ENCODE results near the gene TMEM144. TPM values are rescaled to one million over a fixed set of nuclear protein-coding genes. Genes with fewer than 3 reads are reported as not detected.
"Not testable (repeated sequence)": the region's sequence is repeated elsewhere in the genome, so short reads cannot be mapped to it uniquely, and the experiment has no call there.

Gene TMEM144
- total RNA-seq, 2 donors from 2014 or later, result 0.22 TPM; not detected in 1

- H3K27ac Mint-ChIP-seq; H3K27me3 Mint-ChIP-seq (ENCODE audit: low read depth); H3K9me3 Mint-ChIP-seq: not testable (repeated sequence)
Measured at GRCh38 chr4:158227880-158228279, 17.6 kb downstream of the TMEM144 start.

GRCh38 chr4:158228399-158228798 lies 18.1 kb downstream of the TMEM144 start:
- not testable (repeated sequence) for H3K27ac Mint-ChIP-seq; H3K4me3 Mint-ChIP-seq; H3K4me1 Mint-ChIP-seq (ENCODE audit: low read depth); H3K36me3 Mint-ChIP-seq (ENCODE audit: insufficient read depth in 2 of 2); H3K9me3 Mint-ChIP-seq; H3K27me3 Mint-ChIP-seq (ENCODE audit: low read depth); ATAC-seq (replicated peaks in 1 of 2); DNase-seq

More at GRCh38 chr4:158227880-158228279, 17.6 kb downstream of the TMEM144 start:
- H3K4me1 Mint-ChIP-seq (ENCODE audit: low read depth); DNase-seq; H3K36me3 Mint-ChIP-seq (ENCODE audit: insufficient read depth in 2 of 2); H3K4me3 Mint-ChIP-seq; ATAC-seq (replicated peaks in 1 of 2): not testable (repeated sequence)

GRCh38 chr4:158229768-158230167 lies 19.5 kb downstream of the TMEM144 start:
- Mint-ChIP-seq H3K9me3 (no peaks in the 10 kb centered on the region), H3K27ac (no peak overlapping the region), H3K27me3 (ENCODE audit: low read depth) (no peaks in the 10 kb centered on the region), H3K36me3 (ENCODE audit: insufficient read depth in 2 of 2) (no peaks in the 10 kb centered on the region), H3K4me3 (no peak overlapping the region), H3K4me1 (ENCODE audit: low read depth) (no peaks in the 10 kb centered on the region)
- no peak for DNase-seq
- ATAC-seq (replicated peaks in 1 of 2), result no peak

GRCh38 chr4:158234671-158235070 lies 24.4 kb downstream of the TMEM144 start:
- Mint-ChIP-seq H3K4me1 (ENCODE audit: low read depth) (no peaks in the 10 kb centered on the region), H3K36me3 (ENCODE audit: insufficient read depth in 2 of 2) (no peaks in the 10 kb centered on the region), H3K4me3 (no peak overlapping the region), H3K9me3 (no peaks in the 10 kb centered on the region), H3K27ac (no peak overlapping the region), H3K27me3 (ENCODE audit: low read depth) (no peaks in the 10 kb centered on the region)
- DNase-seq (no peak), ATAC-seq (replicated peaks in 1 of 2) (no peak)

- no peak overlapping the region for H3K27ac Mint-ChIP-seq
- H3K4me1 Mint-ChIP-seq (ENCODE audit: low read depth), result no peaks in the 10 kb centered on the region
- no peak for ATAC-seq (replicated peaks in 1 of 2)
- H3K4me3 Mint-ChIP-seq, result no peak overlapping the region
- no peaks in the 10 kb centered on the region for H3K27me3 Mint-ChIP-seq (ENCODE audit: low read depth)
- no peaks in the 10 kb centered on the region for H3K36me3 Mint-ChIP-seq (ENCODE audit: insufficient read depth in 2 of 2)
- no peaks in the 10 kb centered on the region for H3K9me3 Mint-ChIP-seq
- no peak for DNase-seq
Measured at GRCh38 chr4:158236304-158237030, 26.2 kb downstream of the TMEM144 start.

- DNase-seq (no peak), ATAC-seq (replicated peaks in 1 of 2) (no peak)
- H3K27me3 Mint-ChIP-seq (ENCODE audit: low read depth), result no peaks in the 10 kb centered on the region
- H3K36me3 Mint-ChIP-seq (ENCODE audit: insufficient read depth in 2 of 2), result no peaks in the 10 kb centered on the region
- H3K27ac Mint-ChIP-seq, result no peak overlapping the region
- no peak overlapping the region for H3K4me3 Mint-ChIP-seq
- H3K4me1 Mint-ChIP-seq (ENCODE audit: low read depth), result no peaks in the 10 kb centered on the region
- no peaks in the 10 kb centered on the region for H3K9me3 Mint-ChIP-seq
Measured at GRCh38 chr4:158238575-158238974, 28.3 kb downstream of the TMEM144 start.

GRCh38 chr4:158239196-158239595 lies 28.9 kb downstream of the TMEM144 start:
- ATAC-seq (replicated peaks in 1 of 2) (no peak), DNase-seq (no peak)
- H3K4me1 Mint-ChIP-seq (ENCODE audit: low read depth), result no peaks in the 10 kb centered on the region
- H3K4me3 Mint-ChIP-seq, result no peak overlapping the region
- no peaks in the 10 kb centered on the region for H3K27me3 Mint-ChIP-seq (ENCODE audit: low read depth)
- H3K27ac Mint-ChIP-seq, result no peak overlapping the region
- H3K36me3 Mint-ChIP-seq (ENCODE audit: insufficient read depth in 2 of 2), result no peaks in the 10 kb centered on the region
- H3K9me3 Mint-ChIP-seq, result no peaks in the 10 kb centered on the region

GRCh38 chr4:158243071-158243470 lies 32.8 kb downstream of the TMEM144 start:
- no peaks in the 10 kb centered on the region for H3K36me3 Mint-ChIP-seq (ENCODE audit: insufficient read depth in 2 of 2)
- no peak for ATAC-seq (replicated peaks in 1 of 2)

GRCh38 chr4:158250321-158250720 lies 40.0 kb downstream of the TMEM144 start:
- Mint-ChIP-seq H3K27ac (no peak overlapping the region), H3K27me3 (ENCODE audit: low read depth) (peaks cover 23% of the 10 kb centered on the region), H3K36me3 (ENCODE audit: insufficient read depth in 2 of 2) (no peaks in the 10 kb centered on the region), H3K9me3 (no peaks in the 10 kb centered on the region), H3K4me3 (no peak overlapping the region), H3K4me1 (ENCODE audit: low read depth) (no peaks in the 10 kb centered on the region)
- DNase-seq (no peak), ATAC-seq (replicated peaks in 1 of 2) (no peak)

More at GRCh38 chr4:158243071-158243470, 32.8 kb downstream of the TMEM144 start:
- peaks cover 8% of the 10 kb centered on the region for H3K27me3 Mint-ChIP-seq (ENCODE audit: low read depth)
- H3K9me3 Mint-ChIP-seq, result no peaks in the 10 kb centered on the region
- no peak overlapping the region for H3K4me3 Mint-ChIP-seq
- H3K27ac Mint-ChIP-seq, result no peak overlapping the region
- DNase-seq, result no peak
- no peaks in the 10 kb centered on the region for H3K4me1 Mint-ChIP-seq (ENCODE audit: low read depth)

- peak; percentile 49 to 51 for DNase-seq
- Mint-ChIP-seq H3K4me3 (no peak overlapping the region), H3K9me3 (no peaks in the 10 kb centered on the region), H3K36me3 (ENCODE audit: insufficient read depth in 2 of 2) (no peaks in the 10 kb centered on the region), H3K4me1 (ENCODE audit: low read depth) (no peaks in the 10 kb centered on the region), H3K27ac (no peak overlapping the region), H3K27me3 (ENCODE audit: low read depth) (peaks cover 23% of the 10 kb centered on the region)
- ATAC-seq (replicated peaks in 1 of 2), result peak; percentile 61 to 68
Measured at GRCh38 chr4:158253350-158253980, 43.2 kb downstream of the TMEM144 start.

GRCh38 chr4:158254292-158254691 lies 44.0 kb downstream of the TMEM144 start:
- Mint-ChIP-seq H3K36me3 (ENCODE audit: insufficient read depth in 2 of 2) (no peaks in the 10 kb centered on the region), H3K27me3 (ENCODE audit: low read depth) (peaks cover 23% of the 10 kb centered on the region), H3K27ac (no peak overlapping the region), H3K4me3 (no peak overlapping the region), H3K4me1 (ENCODE audit: low read depth) (no peaks in the 10 kb centered on the region), H3K9me3 (no peaks in the 10 kb centered on the region)
- DNase-seq, result no peak
- ATAC-seq (replicated peaks in 1 of 2), result no peak

- Mint-ChIP-seq H3K36me3 (ENCODE audit: insufficient read depth in 2 of 2) (no peaks in the 10 kb centered on the region), H3K4me1 (ENCODE audit: low read depth) (no peaks in the 10 kb centered on the region), H3K27ac (no peak overlapping the region), H3K9me3 (no peaks in the 10 kb centered on the region), H3K27me3 (ENCODE audit: low read depth) (peaks cover 19% of the 10 kb centered on the region), H3K4me3 (no peak overlapping the region)
- DNase-seq, result peak in 1 of 2 donors; percentile 1
- ATAC-seq (replicated peaks in 1 of 2), result peak; percentile 41 to 49
Measured at GRCh38 chr4:158255727-158256324, 45.5 kb downstream of the TMEM144 start.

- H3K9me3 Mint-ChIP-seq, result no peaks in the 10 kb centered on the region
Measured at GRCh38 chr4:158259955-158260575, 49.8 kb downstream of the TMEM144 start.

More at GRCh38 chr4:158259955-158260575, 49.8 kb downstream of the TMEM144 start:
- H3K27me3 Mint-ChIP-seq (ENCODE audit: low read depth), result no peaks in the 10 kb centered on the region
- no peaks in the 10 kb centered on the region for H3K36me3 Mint-ChIP-seq (ENCODE audit: insufficient read depth in 2 of 2)
- no peak for DNase-seq
- no peak overlapping the region for H3K27ac Mint-ChIP-seq
- ATAC-seq (replicated peaks in 1 of 2), result no peak
- no peaks in the 10 kb centered on the region for H3K4me1 Mint-ChIP-seq (ENCODE audit: low read depth)
- no peak overlapping the region for H3K4me3 Mint-ChIP-seq

Data from activated T-cell treated with anti-CD3 and anti-CD28 coated beads, Interleukin-2, amount 50 U/mL, for 72 hours (primary cell).